ENCODE measurements around the gene ZBTB38.
A peak's percentile ranks its signal among the peaks of the same experiment; 100 is the strongest.

The ZBTB38 gene

DNA sequence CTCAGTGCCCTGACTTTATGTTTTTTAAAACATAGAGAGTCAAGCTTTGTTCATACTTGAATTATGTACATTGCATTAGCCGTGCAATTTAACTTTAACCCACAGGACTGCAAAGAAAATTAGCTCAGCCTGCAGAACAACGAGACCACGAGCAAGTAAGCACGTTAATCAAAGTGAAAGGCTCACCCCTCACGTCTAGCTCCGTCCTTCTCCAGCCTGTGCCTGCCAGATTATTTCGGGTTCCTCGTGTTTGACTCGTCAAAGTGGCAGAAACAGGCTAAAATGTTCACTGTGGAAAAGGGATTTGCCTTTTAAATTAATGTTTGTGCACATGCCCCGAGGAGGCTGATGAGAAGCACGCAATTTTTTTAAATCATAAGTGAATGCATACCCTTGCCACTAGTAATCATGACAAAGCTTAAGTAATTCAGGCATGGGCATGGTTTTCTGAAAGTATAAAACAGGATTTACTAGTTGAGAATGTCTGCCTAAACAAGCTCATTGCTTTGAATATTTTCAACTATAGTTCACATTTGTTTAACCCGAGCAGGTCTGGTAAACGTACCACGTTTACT is 15.3 kb downstream of the ZBTB38 start:
- H3K4ac ChIP-seq (ENCODE audit: low read depth, low read length): no peak overlapping the region
- no peak overlapping the region for H3K18ac ChIP-seq (ENCODE audit: low read length)
- no peaks in the 10 kb centered on the region for H3K9me3 ChIP-seq (ENCODE audit: insufficient read depth, low read depth, low read length)
- H2BK5ac ChIP-seq (ENCODE audit: low read depth, low read length, poor library complexity): no peak overlapping the region
- DNase-seq: peak in 1 of 2 donors; percentile 63
- H3K27me3 ChIP-seq (ENCODE audit: insufficient read depth, low read length): no peaks in the 10 kb centered on the region
- no peak overlapping the region for H3K23ac ChIP-seq (ENCODE audit: low read length)
- no peak overlapping the region for H2AFZ ChIP-seq (ENCODE audit: insufficient read depth, low read length, poor library complexity)
- no peak overlapping the region for H2AK5ac ChIP-seq (ENCODE audit: low read length)
- H4K8ac ChIP-seq (ENCODE audit: low read depth, low read length): no peak overlapping the region
- no peak overlapping the region for H4K91ac ChIP-seq (ENCODE audit: low read depth, low read length)
- H3K4me3 ChIP-seq (ENCODE audit: low read depth, low read length): no peak overlapping the region
- WGBS (ENCODE audit: extremely low coverage, insufficient coverage, insufficient read length): no CpG with 5 or more reads among the region's 14 CpGs
- no peaks in the 10 kb centered on the region for H3K79me2 ChIP-seq (ENCODE audit: control insufficient read depth, insufficient read depth, low read length, poor library complexity)
- H4K12ac ChIP-seq (ENCODE audit: low read depth, low read length): no peak overlapping the region
- H2BK12ac ChIP-seq (ENCODE audit: low read length): no peak overlapping the region
- H3K79me1 ChIP-seq (ENCODE audit: low read length): no peaks in the 10 kb centered on the region
- H3K4me1 ChIP-seq (ENCODE audit: control insufficient read depth in 1 of 2, insufficient read depth in 2 of 2, low read length in 2 of 2): peaks cover 0 to 3% of the 10 kb centered on the region in 2 experiments
- H2BK120ac ChIP-seq (ENCODE audit: insufficient read depth, low read length, poor library complexity): no peak overlapping the region
- H3K27ac ChIP-seq (ENCODE audit: low read depth, low read length): no peak overlapping the region
- H3K9ac ChIP-seq (ENCODE audit: low read length): no peak overlapping the region
- no peak overlapping the region for H3K14ac ChIP-seq (ENCODE audit: low read length)
- no peak overlapping the region for H3K4me2 ChIP-seq (ENCODE audit: low read length)
- peaks cover 1 to 12% of the 10 kb centered on the region in 2 experiments for H3K36me3 ChIP-seq (ENCODE audit: control insufficient read depth in 1 of 2, insufficient read depth in 2 of 2, low read length in 2 of 2)

DNA sequence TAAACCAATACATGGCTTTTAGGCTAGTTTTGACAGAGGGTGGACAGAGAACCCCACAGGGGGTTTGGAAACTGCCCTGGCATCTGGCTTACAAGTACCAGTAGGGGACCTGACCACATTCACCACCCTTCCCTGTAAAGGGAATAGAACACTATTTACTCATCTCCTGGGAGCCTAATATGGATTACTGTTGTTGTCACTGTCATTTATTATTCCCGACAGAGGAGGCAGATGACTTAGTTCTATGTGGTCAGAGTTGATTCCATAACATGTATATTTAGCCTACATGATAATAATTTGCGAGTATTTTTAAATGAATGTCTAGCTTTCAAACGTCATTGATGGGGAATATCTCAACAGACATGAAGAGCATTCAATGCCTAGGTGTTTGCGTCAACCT is 15.9 kb downstream of the ZBTB38 start:
- H3K79me1 ChIP-seq (ENCODE audit: low read length): no peaks in the 10 kb centered on the region
- no peak overlapping the region for H3K4me2 ChIP-seq (ENCODE audit: low read length)
- no CpG with 5 or more reads among the region's 4 CpGs for WGBS (ENCODE audit: extremely low coverage, insufficient coverage, insufficient read length)
- no peaks in the 10 kb centered on the region for H3K9me3 ChIP-seq (ENCODE audit: insufficient read depth, low read depth, low read length)
- H3K27me3 ChIP-seq (ENCODE audit: insufficient read depth, low read length): no peaks in the 10 kb centered on the region
- no peak overlapping the region for H3K14ac ChIP-seq (ENCODE audit: low read length)
- H4K8ac ChIP-seq (ENCODE audit: low read depth, low read length): no peak overlapping the region
- H3K4me1 ChIP-seq (ENCODE audit: control insufficient read depth in 1 of 2, insufficient read depth in 2 of 2, low read length in 2 of 2): peaks cover 0 to 3% of the 10 kb centered on the region in 2 experiments
- H4K12ac ChIP-seq (ENCODE audit: low read depth, low read length): no peak overlapping the region
- H3K36me3 ChIP-seq (ENCODE audit: control insufficient read depth in 1 of 2, insufficient read depth in 2 of 2, low read length in 2 of 2): peaks cover 1 to 12% of the 10 kb centered on the region in 2 experiments
- no peak overlapping the region for H2BK12ac ChIP-seq (ENCODE audit: low read length)
- no peak overlapping the region for H3K4me3 ChIP-seq (ENCODE audit: low read depth, low read length)
- H4K91ac ChIP-seq (ENCODE audit: low read depth, low read length): no peak overlapping the region
- no peaks in the 10 kb centered on the region for H3K79me2 ChIP-seq (ENCODE audit: control insufficient read depth, insufficient read depth, low read length, poor library complexity)
- H2AK5ac ChIP-seq (ENCODE audit: low read length): no peak overlapping the region
- H3K9ac ChIP-seq (ENCODE audit: low read length): no peak overlapping the region
- H3K23ac ChIP-seq (ENCODE audit: low read length): no peak overlapping the region
- H3K27ac ChIP-seq (ENCODE audit: low read depth, low read length): no peak overlapping the region
- no peak for DNase-seq
- H2AFZ ChIP-seq (ENCODE audit: insufficient read depth, low read length, poor library complexity): no peak overlapping the region
- H2BK5ac ChIP-seq (ENCODE audit: low read depth, low read length, poor library complexity): no peak overlapping the region
- no peak overlapping the region for H2BK120ac ChIP-seq (ENCODE audit: insufficient read depth, low read length, poor library complexity)
- H3K18ac ChIP-seq (ENCODE audit: low read length): no peak overlapping the region
- no peak overlapping the region for H3K4ac ChIP-seq (ENCODE audit: low read depth, low read length)

DNA sequence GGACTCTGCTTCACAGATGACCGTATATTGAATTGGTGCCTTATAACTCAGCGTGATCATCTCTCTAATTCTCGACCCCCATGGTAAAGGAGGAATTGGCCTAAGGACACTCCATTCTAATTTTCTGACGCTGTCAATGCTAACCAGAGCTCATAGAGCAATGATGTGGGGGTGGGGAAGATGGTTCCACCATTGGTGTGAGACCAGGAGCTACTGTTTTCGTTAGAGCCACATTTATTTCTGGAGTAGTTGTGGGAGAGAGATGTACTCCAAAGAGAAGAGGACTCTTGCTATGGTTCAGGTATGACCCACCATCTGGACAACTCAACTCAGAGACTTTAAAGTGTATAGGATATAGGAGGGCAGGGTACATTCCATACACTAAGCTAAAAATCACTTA is 16.3 kb downstream of the ZBTB38 start:
- H4K8ac ChIP-seq (ENCODE audit: low read depth, low read length): no peak overlapping the region
- no peaks in the 10 kb centered on the region for H3K9me3 ChIP-seq (ENCODE audit: insufficient read depth, low read depth, low read length)
- H2BK5ac ChIP-seq (ENCODE audit: low read depth, low read length, poor library complexity): no peak overlapping the region
- H2BK12ac ChIP-seq (ENCODE audit: low read length): no peak overlapping the region
- no peaks in the 10 kb centered on the region for H3K79me1 ChIP-seq (ENCODE audit: low read length)
- H3K14ac ChIP-seq (ENCODE audit: low read length): no peak overlapping the region
- no peak overlapping the region for H3K18ac ChIP-seq (ENCODE audit: low read length)
- H3K9ac ChIP-seq (ENCODE audit: low read length): no peak overlapping the region
- H3K36me3 ChIP-seq (ENCODE audit: control insufficient read depth in 1 of 2, insufficient read depth in 2 of 2, low read length in 2 of 2): peaks cover 1 to 10% of the 10 kb centered on the region in 2 experiments
- peaks cover 0 to 3% of the 10 kb centered on the region in 2 experiments for H3K4me1 ChIP-seq (ENCODE audit: control insufficient read depth in 1 of 2, insufficient read depth in 2 of 2, low read length in 2 of 2)
- no peak overlapping the region for H2BK120ac ChIP-seq (ENCODE audit: insufficient read depth, low read length, poor library complexity)
- no peak overlapping the region for H3K27ac ChIP-seq (ENCODE audit: low read depth, low read length)
- no peak overlapping the region for H2AK5ac ChIP-seq (ENCODE audit: low read length)
- H2AFZ ChIP-seq (ENCODE audit: insufficient read depth, low read length, poor library complexity): no peak overlapping the region
- H3K4me3 ChIP-seq (ENCODE audit: low read depth, low read length): no peak overlapping the region
- no peak overlapping the region for H4K12ac ChIP-seq (ENCODE audit: low read depth, low read length)
- no peaks in the 10 kb centered on the region for H3K79me2 ChIP-seq (ENCODE audit: control insufficient read depth, insufficient read depth, low read length, poor library complexity)
- no peaks in the 10 kb centered on the region for H3K27me3 ChIP-seq (ENCODE audit: insufficient read depth, low read length)
- no peak overlapping the region for H3K23ac ChIP-seq (ENCODE audit: low read length)
- DNase-seq: no peak
- no CpG with 5 or more reads among the region's 5 CpGs for WGBS (ENCODE audit: extremely low coverage, insufficient coverage, insufficient read length)
- H3K4ac ChIP-seq (ENCODE audit: low read depth, low read length): no peak overlapping the region
- H4K91ac ChIP-seq (ENCODE audit: low read depth, low read length): no peak overlapping the region
- no peak overlapping the region for H3K4me2 ChIP-seq (ENCODE audit: low read length)

DNA sequence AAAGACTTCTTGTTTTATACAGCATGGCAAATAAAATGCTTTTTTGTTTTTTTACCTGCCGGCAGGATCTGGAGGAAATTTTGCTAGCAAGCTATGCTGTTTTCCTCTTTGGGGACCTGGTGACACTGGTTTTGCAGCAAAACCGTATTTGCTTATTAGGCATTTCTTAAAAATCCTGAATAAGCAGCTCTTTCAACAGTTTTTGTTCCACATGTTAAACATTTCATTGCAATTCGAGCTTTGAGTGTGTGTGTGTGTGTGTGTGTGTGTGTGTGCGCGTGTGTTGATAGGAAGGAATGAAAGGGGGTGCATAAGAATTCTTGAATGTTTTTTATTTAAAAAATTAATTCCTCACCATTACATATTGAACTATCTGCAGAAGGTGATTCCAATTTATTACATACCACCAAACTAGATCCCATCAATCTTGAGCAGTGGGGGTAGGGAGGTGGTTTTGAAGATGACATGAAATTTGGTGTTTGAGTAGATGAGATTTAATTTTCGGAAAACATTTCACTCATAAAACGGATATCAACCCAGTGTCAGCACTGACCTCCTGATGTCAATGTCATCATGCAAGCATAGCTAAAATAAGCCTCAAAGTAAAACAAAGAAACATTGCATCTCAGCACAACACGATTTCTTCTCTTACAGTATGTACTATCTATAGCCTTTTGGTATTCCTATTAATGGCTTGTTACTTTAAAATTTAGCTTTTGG is 17.3 kb downstream of the ZBTB38 start:
- Histone ChIP-seq H3K9ac (ENCODE audit: low read length) (no peak overlapping the region), H3K14ac (ENCODE audit: low read length) (no peak overlapping the region), H4K12ac (ENCODE audit: low read depth, low read length) (no peak overlapping the region), H3K4ac (ENCODE audit: low read depth, low read length) (no peak overlapping the region), H2AK5ac (ENCODE audit: low read length) (no peak overlapping the region), H3K4me3 (ENCODE audit: low read depth, low read length) (no peak overlapping the region), H4K8ac (ENCODE audit: low read depth, low read length) (no peak overlapping the region), H3K27me3 (ENCODE audit: insufficient read depth, low read length) (no peaks in the 10 kb centered on the region), H3K4me2 (ENCODE audit: low read length) (no peak overlapping the region), H3K18ac (ENCODE audit: low read length) (no peak overlapping the region), H2BK12ac (ENCODE audit: low read length) (no peak overlapping the region), H3K79me1 (ENCODE audit: low read length) (no peaks in the 10 kb centered on the region), H2BK5ac (ENCODE audit: low read depth, low read length, poor library complexity) (no peak overlapping the region), H3K79me2 (ENCODE audit: control insufficient read depth, insufficient read depth, low read length, poor library complexity) (no peaks in the 10 kb centered on the region), H3K27ac (ENCODE audit: low read depth, low read length) (no peak overlapping the region), H3K23ac (ENCODE audit: low read length) (no peak overlapping the region), H3K36me3 (ENCODE audit: control insufficient read depth in 1 of 2, insufficient read depth in 2 of 2, low read length in 2 of 2) (peaks cover 1 to 10% of the 10 kb centered on the region in 2 experiments), H2BK120ac (ENCODE audit: insufficient read depth, low read length, poor library complexity) (no peak overlapping the region), H4K91ac (ENCODE audit: low read depth, low read length) (no peak overlapping the region), H3K9me3 (ENCODE audit: insufficient read depth, low read depth, low read length) (no peaks in the 10 kb centered on the region), H2AFZ (ENCODE audit: insufficient read depth, low read length, poor library complexity) (no peak overlapping the region), H3K4me1 (ENCODE audit: control insufficient read depth in 1 of 2, insufficient read depth in 2 of 2, low read length in 2 of 2) (peaks cover 0 to 3% of the 10 kb centered on the region in 2 experiments)
- WGBS (ENCODE audit: extremely low coverage, insufficient coverage, insufficient read length): no CpG with 5 or more reads among the region's 8 CpGs
- no peak for DNase-seq
